ENCODE measurements around the gene SOX18.

- TF ChIP-seq POLR2AphosphoS5 (IDR thresholded peaks at IDR 0.05; ENCODE audit: borderline replicate concordance, low read depth, low read length) = no peak
- no peak for TF ChIP-seq EZH2 (IDR thresholded peaks at IDR 0.05)
These were observed 25.5 kb upstream of the SOX18 start for GRCh38 chr20:64074963-64075362.
